ENCODE data around the gene TRAPPC6A.

DNA sequence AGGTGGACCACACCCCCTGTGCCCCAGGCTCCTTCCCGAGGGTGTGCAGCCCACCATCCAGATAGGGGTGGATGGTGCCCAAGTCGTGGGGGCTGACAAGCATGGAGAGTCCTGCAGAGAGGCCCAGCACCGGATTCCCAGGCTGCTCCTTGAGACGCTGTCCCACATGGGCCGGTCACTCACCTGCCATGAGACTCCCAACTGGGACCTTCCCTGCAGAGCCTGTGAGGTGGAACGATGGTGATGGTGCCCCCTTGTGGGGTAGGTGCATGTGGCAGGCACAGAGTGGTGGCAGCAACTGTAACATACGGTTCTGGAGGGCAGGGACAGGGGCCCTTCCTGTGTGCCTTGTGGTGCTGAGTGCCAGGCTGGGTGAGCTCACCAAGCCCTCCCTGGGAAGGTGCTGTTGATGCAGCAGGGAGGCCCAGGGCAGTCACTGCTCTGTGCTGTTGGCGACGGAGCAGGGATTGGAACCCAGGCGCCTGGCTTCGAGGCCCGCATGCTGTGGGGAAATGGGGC is 52.0 kb downstream of the TRAPPC6A start:
- TF ChIP-seq ZNF24 (IDR thresholded peaks at IDR 0.05) (no peak), EGR1 (conservative IDR thresholded peaks at IDR 0.05) (no peak), ZNF121 (CRISPR knock-in tag; conservative IDR thresholded peaks at IDR 0.05) (no peak), KDM4B (IDR thresholded peaks at IDR 0.05; ENCODE audit: borderline replicate concordance in 2 of 2, low read depth in 1 of 2) (no peak), ZNF592 (IDR thresholded peaks at IDR 0.05) (no peak), POLR2AphosphoS5 (IDR thresholded peaks at IDR 0.05; ENCODE audit: control insufficient read depth, insufficient read depth, low read depth, low read length) (no peak), ZFX (CRISPR knock-in tag; IDR thresholded peaks at IDR 0.05) (no peak), TEAD4 (IDR thresholded peaks at IDR 0.05; ENCODE audit: low read length) (no peak), TEAD4 (CRISPR knock-in tag; IDR thresholded peaks at IDR 0.05; ENCODE audit: borderline replicate concordance) (no peak)

Data from K562 (cell line).